Prostate gland (tissue), 2 donors: ENCODE results near the gene TRAFD1.

Source experiments
- POLR2A ChIP-seq: fragments of 450-650 bp; IDR thresholded peaks from one replicate; pipeline ENCODE4 v1.6.1; 2016; ENCODE audit warnings: antibody characterized with exemption, mild to moderate bottlenecking
- POLR2AphosphoS5 ChIP-seq: sonication (generic); formaldehyde crosslinking; IDR thresholded peaks from one replicate; pipeline ENCODE4 v1.6.1; 2017; ENCODE audit warnings: antibody characterized with exemption
- TF ChIP-seq, protein P1 (sequence below), 4 experiments: fragments of 200-600 bp in 2 of 4; fragments of 450-650 bp in 2 of 4; sonication (generic) in 2 of 4; IDR thresholded peaks; 1 replicate in 3 of 4; 2 replicates in 1 of 4; pipeline ENCODE4 v1.5.1; 2016 to 2019; ENCODE audit warnings: antibody characterized with exemption in 4 of 4, mild to moderate bottlenecking in 2 of 4, moderate library complexity in 2 of 4

DNA sequence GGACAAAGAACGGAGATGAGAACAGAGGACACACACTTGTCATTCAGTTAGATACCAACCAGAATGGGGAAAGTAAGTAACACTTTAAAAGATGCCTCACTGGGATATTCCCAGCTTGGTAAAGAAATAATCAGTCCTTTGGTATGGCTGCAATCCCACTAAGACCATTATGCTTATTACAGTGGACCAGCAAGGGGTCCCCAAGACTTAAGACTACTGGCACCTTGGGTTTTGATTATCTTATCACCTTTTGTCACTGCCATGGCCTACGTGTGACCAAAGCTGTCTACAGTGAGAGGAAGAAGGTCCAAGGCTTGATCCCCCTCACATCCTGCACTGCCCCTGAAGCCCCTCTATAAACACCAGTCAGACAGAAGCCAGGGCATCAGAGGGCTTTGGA lies 65.8 kb downstream of the TRAFD1 start:
- TF ChIP-seq POLR2A: no peak
- TF ChIP-seq, protein P1, sequence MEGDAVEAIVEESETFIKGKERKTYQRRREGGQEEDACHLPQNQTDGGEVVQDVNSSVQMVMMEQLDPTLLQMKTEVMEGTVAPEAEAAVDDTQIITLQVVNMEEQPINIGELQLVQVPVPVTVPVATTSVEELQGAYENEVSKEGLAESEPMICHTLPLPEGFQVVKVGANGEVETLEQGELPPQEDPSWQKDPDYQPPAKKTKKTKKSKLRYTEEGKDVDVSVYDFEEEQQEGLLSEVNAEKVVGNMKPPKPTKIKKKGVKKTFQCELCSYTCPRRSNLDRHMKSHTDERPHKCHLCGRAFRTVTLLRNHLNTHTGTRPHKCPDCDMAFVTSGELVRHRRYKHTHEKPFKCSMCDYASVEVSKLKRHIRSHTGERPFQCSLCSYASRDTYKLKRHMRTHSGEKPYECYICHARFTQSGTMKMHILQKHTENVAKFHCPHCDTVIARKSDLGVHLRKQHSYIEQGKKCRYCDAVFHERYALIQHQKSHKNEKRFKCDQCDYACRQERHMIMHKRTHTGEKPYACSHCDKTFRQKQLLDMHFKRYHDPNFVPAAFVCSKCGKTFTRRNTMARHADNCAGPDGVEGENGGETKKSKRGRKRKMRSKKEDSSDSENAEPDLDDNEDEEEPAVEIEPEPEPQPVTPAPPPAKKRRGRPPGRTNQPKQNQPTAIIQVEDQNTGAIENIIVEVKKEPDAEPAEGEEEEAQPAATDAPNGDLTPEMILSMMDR (IDR thresholded peaks at IDR 0.05): no peak
- no peak for TF ChIP-seq POLR2AphosphoS5
